ENCODE data around the gene LHX4. TPM values are rescaled to one million over a fixed set of nuclear protein-coding genes. Genes with fewer than 3 reads are reported as not detected.

The LHX4 gene
- total and polyA plus RNA-seq, 2 of the 8 experiments (the other 6 are each of a cell fraction or from before 2014, with no cell fraction given) = 0.85 to 4.9 TPM

DNA sequence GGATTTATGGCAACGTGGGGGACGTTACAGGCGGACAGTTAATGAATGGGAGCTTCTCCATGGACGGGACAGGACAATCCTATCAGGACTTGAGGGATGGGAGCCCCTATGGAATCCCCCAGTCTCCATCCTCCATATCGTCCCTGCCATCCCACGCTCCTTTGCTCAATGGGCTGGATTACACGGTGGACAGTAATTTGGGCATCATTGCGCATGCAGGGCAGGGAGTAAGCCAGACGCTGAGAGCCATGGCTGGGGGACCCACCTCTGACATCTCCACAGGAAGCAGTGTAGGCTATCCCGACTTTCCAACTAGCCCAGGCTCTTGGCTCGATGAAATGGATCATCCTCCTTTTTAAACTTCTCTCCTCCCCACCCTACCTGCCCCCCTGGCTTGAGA, 44.2 kb downstream of the LHX4 start:
- Histone ChIP-seq H3K27ac (ENCODE audit: low read depth, low read length) (no peak overlapping the region), H3K79me1 (ENCODE audit: low read depth, low read length) (no peaks in the 10 kb centered on the region), H2BK12ac (ENCODE audit: low read depth, low read length) (no peak overlapping the region), H2BK120ac (replicated peaks; ENCODE audit: low read depth, low read length) (no peak overlapping the region), H3K56ac (replicated peaks; ENCODE audit: insufficient read length, low read depth, low read length) (no peak overlapping the region), H3K36me3 (ENCODE audit: control insufficient read depth in 2 of 4, insufficient read depth in 4 of 4, low read length in 3 of 4) (peaks cover 0 to 15% (median 3%) of the 10 kb centered on the region in 4 experiments; a peak in 4 of 8 replicates), H2BK20ac (ENCODE audit: low read length) (no peak overlapping the region), H2AK5ac (ENCODE audit: low read depth, low read length) (no peak overlapping the region), H3K4ac (replicated peaks; ENCODE audit: insufficient read length, low read depth, low read length) (no peak overlapping the region), H3K4me1 (replicated peaks in 1 of 4; ENCODE audit: control insufficient read depth in 3 of 4, insufficient read depth in 4 of 4, low read length in 3 of 4) (peaks cover 14 to 37% (median 22%) of the 10 kb centered on the region in 4 experiments), H3K9ac (replicated peaks in 1 of 4; ENCODE audit: extremely low read depth in 1 of 4, low read depth in 3 of 4, low read length in 3 of 4) (no peak overlapping the region), H3K14ac (ENCODE audit: insufficient read length) (no peak overlapping the region), H3K9me3 (ENCODE audit: insufficient read depth in 2 of 2, low read depth in 1 of 2, low read length in 1 of 2) (peaks cover 4 to 10% of the 10 kb centered on the region in 2 experiments; a peak in 3 of 4 replicates), H4K91ac (replicated peaks; ENCODE audit: insufficient read length, low read length) (no peak overlapping the region), H3K79me2 (ENCODE audit: control insufficient read depth in 1 of 2, insufficient read depth in 2 of 2, low read length in 2 of 2) (no peaks in the 10 kb centered on the region), H3K4me2 (ENCODE audit: insufficient read depth in 1 of 2, low read depth in 2 of 2, low read length in 2 of 2) (no peak overlapping the region), H3K27me3 (replicated peaks in 1 of 4; ENCODE audit: control insufficient read depth in 3 of 4, extremely low read depth in 1 of 4, insufficient read depth in 3 of 4, low read length in 3 of 4) (no peaks in the 10 kb centered on the region), H4K8ac (ENCODE audit: extremely low read depth, insufficient read depth, low read length) (no peak overlapping the region), H3K18ac (ENCODE audit: extremely low read depth, low read length) (no peak overlapping the region), H4K5ac (ENCODE audit: insufficient read length, low read depth, low read length) (no peak overlapping the region), H3K23me2 (ENCODE audit: low read depth, low read length) (no peaks in the 10 kb centered on the region), H4K20me1 (replicated peaks in 1 of 2; ENCODE audit: control insufficient read depth in 1 of 2, insufficient read depth in 2 of 2, low read length in 2 of 2) (no peaks in the 10 kb centered on the region), H3K4me3 (ENCODE audit: extremely low read depth in 1 of 4, insufficient read depth in 2 of 4, low read depth in 3 of 4, low read length in 4 of 4) (no peak overlapping the region), H3K23ac (ENCODE audit: insufficient read length) (no peak overlapping the region), H2BK15ac (ENCODE audit: low read length) (no peak overlapping the region), H2AFZ (ENCODE audit: low read length) (no peak overlapping the region), H2BK5ac (ENCODE audit: low read depth, low read length) (no peak overlapping the region)
- ChIA-PET CTCF (ENCODE audit: partially characterized antibody) (interaction anchor here (0.9 to 11.1 kb wide), 4 partner anchors 9 to 94 kb away, joined by 3 to 244 read pairs (median 44); no protein-coding TSS in a partner anchor), POLR2A (ENCODE audit: partially characterized antibody) (interaction anchor here (0.6 to 2.8 kb wide), 3 partner anchors 8 to 156 kb away, joined by 3 to 14 read pairs (median 4); no protein-coding TSS in a partner anchor)
- no peak for TF ChIP-seq EZH2 (IDR thresholded peaks at IDR 0.05; ENCODE audit: low read depth, low read length, severe bottlenecking)
- no peak for TF ChIP-seq NANOG (IDR thresholded peaks at IDR 0.05; ENCODE audit: insufficient read depth, low read depth, low read length, poor library complexity, severe bottlenecking)
- TF ChIP-seq, protein P1, sequence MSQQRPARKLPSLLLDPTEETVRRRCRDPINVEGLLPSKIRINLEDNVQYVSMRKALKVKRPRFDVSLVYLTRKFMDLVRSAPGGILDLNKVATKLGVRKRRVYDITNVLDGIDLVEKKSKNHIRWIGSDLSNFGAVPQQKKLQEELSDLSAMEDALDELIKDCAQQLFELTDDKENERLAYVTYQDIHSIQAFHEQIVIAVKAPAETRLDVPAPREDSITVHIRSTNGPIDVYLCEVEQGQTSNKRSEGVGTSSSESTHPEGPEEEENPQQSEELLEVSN (IDR thresholded peaks at IDR 0.05) = no peak
- no peak for TF ChIP-seq RAD21 (IDR thresholded peaks at IDR 0.05 in 1 of 2, conservative IDR thresholded peaks at IDR 0.05 in 1 of 2; ENCODE audit: low read depth in 2 of 2, low read length in 2 of 2)
- no peak for TF ChIP-seq ZNF274 (IDR thresholded peaks at IDR 0.05; ENCODE audit: borderline replicate concordance, extremely low read depth, low read length)
- TF ChIP-seq, protein P2, sequence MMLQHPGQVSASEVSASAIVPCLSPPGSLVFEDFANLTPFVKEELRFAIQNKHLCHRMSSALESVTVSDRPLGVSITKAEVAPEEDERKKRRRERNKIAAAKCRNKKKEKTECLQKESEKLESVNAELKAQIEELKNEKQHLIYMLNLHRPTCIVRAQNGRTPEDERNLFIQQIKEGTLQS (IDR thresholded peaks at IDR 0.05; ENCODE audit: insufficient read depth, low read depth, low read length) = no peak
- TF ChIP-seq MAFK (IDR thresholded peaks at IDR 0.05; ENCODE audit: low read depth, low read length) = no peak
- TF ChIP-seq CTBP2 (IDR thresholded peaks at IDR 0.05; ENCODE audit: borderline replicate concordance, insufficient read depth, insufficient read length, low read length) = no peak
- DNase-seq (ENCODE audit: low read depth in 1 of 2, low spot score in 2 of 2) (peak in 1 of 2 experiments; percentile 19), FAIRE-seq (no peak)
- 96% methylated on average over 11 of the region's 11 CpGs; no CpG with 5 or more reads in 1 of the 2 experiments for WGBS, 2 experiments (ENCODE audit: extremely low coverage in 1 of 2, insufficient coverage in 1 of 2, insufficient read length in 1 of 2, insufficient replicate concordance in 2 of 2, low coverage in 1 of 2, low lambda C conversion rate in 2 of 2, missing lambda C conversion rate in 1 of 2)

Measured in H1 (cell line).